Measurements from ENCODE around the gene TRIM23.
A peak's percentile ranks its signal among the peaks of the same experiment; 100 is the strongest.

Gene TRIM23

DNA sequence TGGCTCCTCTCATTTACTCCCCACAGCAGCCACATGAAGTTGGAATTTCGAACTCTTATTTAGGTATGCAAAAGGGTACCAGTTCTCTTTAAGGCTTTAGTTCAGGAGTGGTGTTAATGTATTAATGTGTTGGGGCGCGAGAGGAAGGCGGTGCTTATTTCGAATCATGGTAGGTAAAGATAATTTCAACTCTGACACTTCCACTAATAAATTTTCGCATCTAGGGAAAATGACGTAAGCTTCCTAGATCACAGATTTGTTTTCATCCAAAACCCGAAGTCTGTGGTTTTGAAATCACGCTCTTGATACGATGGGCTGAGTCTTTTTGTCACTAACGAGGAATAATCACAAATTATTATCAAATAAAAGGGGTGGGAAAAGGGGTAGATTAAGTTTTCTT is 60.4 kb downstream of the TRIM23 start:
- DNase-seq = peak in 1 of 5 experiments; percentile 24

DNA sequence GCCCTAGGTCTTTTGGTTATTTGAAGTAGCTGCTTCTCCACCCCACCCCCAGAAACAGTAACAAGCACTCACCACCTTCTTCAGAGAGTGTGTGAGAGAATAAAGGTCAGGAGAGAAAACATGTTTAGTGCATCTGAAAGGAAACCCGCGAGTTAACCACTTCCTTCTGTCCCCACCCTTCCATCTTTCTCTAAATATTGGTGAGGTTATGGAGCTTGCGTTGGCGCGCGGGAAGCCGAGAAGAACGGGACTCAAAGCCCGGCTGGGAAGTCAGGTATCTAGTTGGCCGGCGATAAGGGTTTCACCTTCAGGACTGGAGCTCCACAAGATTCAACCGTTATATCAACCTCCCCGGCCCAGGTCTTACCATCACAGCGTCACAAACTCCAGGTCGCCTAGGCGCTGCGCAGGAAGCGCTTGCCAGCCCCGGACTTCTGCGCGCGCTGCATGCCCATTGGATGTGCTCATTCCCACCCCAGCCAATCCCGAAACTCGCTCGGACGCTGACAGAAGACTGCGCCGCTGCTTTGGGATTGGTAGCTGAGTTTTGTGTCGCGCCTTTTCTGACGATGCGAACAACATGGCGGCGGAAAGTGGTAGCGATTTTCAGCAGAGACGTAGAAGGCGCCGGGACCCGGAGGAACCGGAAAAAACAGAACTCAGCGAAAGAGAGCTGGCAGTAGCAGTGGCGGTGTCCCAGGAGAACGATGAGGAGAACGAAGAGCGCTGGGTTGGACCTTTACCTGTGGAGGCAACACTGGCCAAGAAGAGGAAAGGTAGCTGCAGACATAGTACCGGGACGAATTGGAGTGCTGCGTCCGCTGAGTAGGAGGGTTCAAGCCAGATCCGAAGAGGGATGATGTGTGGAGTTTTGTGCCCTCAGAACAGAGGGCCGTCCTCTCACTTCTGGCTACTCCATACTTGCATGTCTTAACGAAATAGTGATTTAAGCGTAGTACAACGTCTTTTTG is 61.1 kb downstream of the TRIM23 start, which contains the start of the genes CENPK and PPWD1:
Gene CENPK, minus strand, starts transcription at position 438 of the 971 bp plus-strand sequence. CDS start 8,261 bp downstream, outside the sequence.
Gene PPWD1, plus strand, starts transcription at position 566 of the 971 bp plus-strand sequence. Its CDS starts 15 bp downstream, at position 581.
- DNase-seq = peak; percentile 85 to 99 (median 91)

DNA sequence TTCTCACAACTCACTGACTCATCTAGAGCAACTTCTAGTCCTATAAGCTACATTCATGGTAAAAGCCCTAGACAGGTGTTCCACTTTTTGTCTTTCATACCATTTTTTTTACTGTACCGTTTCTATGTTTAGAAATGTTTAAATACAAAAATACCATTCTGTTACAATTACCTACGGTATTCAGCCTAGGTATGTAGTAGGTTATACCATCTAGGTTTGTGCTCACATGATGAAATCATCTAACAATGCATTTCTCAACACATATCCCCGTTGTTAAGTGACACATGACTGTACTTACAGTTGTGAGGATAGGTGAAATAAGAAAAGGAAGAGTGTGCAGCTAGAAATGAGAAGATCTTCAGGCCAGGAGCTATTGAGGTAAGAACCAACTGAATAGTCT is 67.4 kb downstream of the TRIM23 start:
- no peak for DNase-seq

DNA sequence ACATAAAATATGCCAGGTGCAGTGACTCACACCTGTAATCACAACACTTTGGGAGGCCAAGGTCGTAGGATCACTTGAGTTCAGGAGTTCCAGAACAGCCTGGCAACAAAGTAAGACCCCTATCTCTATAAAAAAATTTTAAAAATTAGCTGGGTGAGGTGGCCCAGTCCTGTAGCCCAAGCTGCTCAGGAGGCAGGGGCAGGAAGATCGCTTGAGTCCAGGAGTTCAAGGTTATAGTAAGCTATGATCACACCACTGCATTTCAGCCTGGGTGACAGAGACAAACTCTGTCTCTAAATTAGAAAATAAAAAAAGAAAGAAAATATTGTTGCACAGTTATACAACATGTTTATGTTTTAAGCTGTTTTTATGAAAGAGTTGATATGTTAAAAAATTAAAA is 68.0 kb downstream of the TRIM23 start:
- DNase-seq = no peak

DNA sequence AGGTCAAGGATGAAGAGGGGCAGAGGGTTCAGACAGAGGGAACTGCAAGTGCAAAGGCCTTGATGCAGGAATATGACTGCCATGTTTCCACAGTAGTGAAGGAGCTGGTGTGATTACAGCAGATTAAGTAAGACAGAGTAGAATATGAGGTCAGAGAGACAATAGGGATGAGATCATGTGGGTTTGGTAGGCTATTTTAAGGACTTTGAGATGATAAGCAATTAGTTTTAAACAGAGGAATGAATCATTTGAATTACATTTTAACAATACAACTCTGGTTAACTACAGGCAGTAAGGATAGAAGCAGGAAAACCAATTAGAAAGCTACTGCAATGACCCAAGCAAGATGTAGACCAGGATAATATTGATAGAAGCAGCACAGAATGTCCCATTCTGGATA is 68.8 kb downstream of the TRIM23 start:
- no peak for DNase-seq

DNA sequence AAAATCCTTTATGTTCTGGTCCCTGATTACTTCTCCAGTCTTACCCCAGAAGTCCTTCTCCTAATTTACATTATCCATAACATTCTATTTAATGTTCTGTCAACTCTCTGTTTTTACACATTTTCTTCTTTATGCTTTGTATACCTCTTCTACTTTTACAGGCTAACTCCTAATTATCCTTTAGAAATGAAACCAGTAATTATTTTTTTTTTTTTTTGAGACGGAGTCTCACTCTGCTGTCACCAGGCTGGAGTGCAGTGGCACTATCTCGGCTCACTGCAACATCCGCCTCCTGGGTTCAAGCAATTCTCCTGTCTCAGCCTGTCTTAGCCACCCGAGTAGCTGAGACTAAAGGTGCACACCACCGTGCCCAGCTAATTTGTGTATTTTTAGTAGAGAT is 70.2 kb downstream of the TRIM23 start:
- DNase-seq = no peak

DNA sequence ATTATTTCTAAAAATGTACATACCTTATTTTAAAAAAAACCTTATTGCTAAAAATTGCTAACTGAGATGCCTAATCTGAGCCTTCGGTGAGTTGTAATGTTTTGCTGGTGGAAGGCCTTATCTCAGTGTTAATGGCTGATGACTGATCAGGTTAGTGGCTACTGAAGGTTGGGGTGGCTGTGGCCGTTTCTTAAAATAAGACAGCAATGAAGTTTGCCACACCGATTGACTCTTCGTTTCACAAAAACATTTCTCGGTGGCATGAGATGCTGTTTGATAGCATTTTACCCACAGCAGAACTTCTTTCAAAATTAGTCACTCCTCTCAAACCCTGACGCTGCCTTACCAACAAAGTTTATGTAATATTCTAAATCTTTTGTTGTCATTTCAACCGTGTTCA is 75.9 kb downstream of the TRIM23 start:
- peak in 1 of 5 experiments; percentile 93 for DNase-seq

DNA sequence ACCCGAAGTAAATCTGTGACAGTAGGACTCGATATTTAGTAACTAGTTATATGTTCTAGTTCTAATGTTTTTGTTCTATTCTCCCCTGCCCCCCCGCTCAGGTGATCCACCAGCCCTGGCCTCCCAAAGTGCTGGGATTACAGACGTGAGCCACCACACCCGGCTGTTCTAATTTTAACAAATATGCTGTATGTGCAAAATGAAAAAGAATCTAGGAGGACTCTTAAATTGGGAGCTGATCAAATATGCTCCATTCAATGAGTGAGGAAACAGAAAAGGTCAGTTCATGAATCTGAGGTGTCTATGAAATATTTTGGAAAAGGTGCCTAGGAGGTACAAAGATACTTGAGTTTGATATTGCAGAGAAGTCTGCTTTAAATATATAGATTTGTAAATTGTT is 78.0 kb downstream of the TRIM23 start:
- DNase-seq = no peak

DNA sequence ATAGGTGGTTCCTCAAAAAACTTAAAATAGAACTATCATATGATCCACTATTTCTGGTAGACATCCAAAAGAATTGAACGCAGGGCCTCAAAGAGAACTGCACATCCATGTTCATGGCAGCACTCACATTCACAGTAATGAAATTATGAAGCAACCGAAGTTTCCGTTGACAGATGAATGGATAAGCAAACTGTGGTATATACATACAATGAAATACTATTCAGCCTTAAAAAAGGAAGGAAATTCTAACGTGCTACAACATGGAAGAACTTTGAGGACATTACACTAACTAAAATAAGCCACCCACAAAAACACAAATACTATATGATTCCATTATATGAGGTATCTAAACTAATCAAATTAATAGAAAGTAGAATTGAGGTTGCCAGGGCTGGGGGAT is 79.7 kb downstream of the TRIM23 start:
- no peak for DNase-seq

DNA sequence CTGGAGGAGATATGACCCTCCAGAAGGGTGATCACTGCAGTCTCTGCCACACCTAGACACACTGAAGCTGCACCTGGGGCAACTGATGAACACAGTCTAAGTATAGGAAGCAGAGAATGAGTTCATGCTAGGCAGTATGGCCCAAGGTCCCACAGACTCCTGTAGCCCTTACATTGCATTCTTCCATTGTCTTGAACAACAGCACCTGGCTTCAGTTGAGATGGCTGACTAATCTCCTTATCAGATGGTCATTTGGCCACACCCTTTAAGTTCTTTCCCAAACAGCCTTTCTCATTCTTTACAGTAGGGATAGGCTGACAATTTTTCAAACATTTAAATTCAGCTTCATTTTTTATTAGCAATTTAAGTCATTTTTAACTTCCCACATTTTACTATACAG is 84.3 kb downstream of the TRIM23 start:
- DNase-seq = no peak

All from T-helper 2 cell (primary cell).